ENCODE results near the gene TMEFF2. TPM values are rescaled to one million over a fixed set of nuclear protein-coding genes. Genes with fewer than 3 reads are reported as not detected.
"Not testable (repeated sequence)": the region's sequence is repeated elsewhere in the genome, so short reads cannot be mapped to it uniquely, and the experiment has no call there.

TMEFF2 gene
- total RNA-seq, 1 donor from 2014 or later: not detected

DNA sequence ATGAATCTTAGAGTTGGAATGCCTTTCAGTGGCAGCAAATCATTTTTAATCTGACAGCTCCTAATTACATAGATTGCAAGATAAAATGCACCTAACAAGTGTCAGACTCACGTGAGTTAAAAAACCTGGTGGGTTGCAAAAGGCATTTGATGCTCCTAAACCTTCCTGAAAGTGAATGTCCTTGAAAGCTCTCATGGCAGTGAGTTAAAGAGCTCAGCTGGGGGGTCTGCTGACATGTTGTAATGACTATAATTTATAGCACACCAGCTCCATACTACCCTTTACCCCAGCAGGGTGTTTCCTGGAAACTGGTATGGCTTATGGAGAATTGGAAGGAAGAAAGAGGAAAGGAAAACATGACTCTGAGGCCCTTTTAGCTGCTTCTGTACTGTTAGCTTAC is 256.0 kb downstream of the TMEFF2 start:
- DNase-seq: no peak
- Mint-ChIP-seq H3K36me3 (ENCODE audit: low read depth) (no peaks in the 10 kb centered on the region), H3K4me1 (no peaks in the 10 kb centered on the region), H3K4me3 (no peak overlapping the region), H3K27me3 (peaks cover 18% of the 10 kb centered on the region), H3K27ac (no peak overlapping the region), H3K9me3 (no peaks in the 10 kb centered on the region)
- intact Hi-C loops (cut with micrococcal nuclease): no loop called here

DNA sequence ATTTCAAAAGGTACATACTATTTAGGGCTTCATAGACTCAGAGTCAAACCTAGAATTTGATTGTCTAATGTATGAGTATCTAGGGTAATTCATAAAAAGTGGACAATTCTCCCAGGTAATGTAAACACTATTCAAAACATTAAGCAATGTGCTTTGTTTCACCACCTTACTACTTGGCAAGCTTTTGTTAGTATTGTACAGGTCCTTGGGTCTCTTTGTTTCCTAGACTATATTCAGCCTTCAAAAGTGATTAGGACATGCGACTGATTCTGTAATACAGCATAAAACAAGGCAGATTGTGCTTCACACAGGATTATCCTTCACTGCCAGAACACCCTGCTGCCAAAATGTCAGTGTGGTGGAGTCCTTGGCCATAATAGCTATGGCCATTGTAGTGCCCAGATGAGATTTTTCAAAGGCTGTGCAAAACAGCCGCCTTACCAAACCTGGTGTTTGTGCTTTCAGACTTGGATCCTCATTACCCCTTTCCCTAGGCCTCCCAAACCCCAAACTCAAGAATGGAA is 257.8 kb downstream of the TMEFF2 start:
- H3K27me3 Mint-ChIP-seq: peaks cover 15% of the 10 kb centered on the region
- H3K4me3 Mint-ChIP-seq: no peak overlapping the region
- intact Hi-C loops (cut with micrococcal nuclease): no loop called here
- no peaks in the 10 kb centered on the region for H3K9me3 Mint-ChIP-seq
- H3K27ac Mint-ChIP-seq: no peak overlapping the region
- DNase-seq: no peak
- H3K4me1 Mint-ChIP-seq: peaks cover 3% of the 10 kb centered on the region
- H3K36me3 Mint-ChIP-seq (ENCODE audit: low read depth): no peaks in the 10 kb centered on the region

DNA sequence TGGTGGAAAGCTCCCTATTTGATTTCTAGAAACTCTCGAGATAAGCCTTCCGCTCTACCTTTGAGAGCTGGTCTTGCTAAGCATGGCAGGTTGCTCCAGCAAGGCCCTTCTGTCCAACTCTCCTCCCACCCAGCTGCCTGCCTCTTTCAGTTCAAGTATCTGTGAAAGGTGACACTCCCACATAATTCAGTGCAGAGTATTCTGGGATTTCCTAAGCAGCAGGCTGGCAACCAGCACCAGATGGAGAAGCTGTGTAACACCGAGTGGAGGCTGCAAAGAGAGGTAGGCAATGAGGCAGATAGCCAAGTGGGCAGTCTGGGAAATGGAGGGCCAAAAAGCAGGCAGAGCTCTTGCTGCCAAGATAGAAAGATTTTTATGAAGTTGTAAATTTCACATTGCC is 259.5 kb downstream of the TMEFF2 start:
- Mint-ChIP-seq H3K4me1 (peaks cover 3% of the 10 kb centered on the region), H3K27ac (no peak overlapping the region), H3K36me3 (ENCODE audit: low read depth) (no peaks in the 10 kb centered on the region), H3K4me3 (no peak overlapping the region), H3K9me3 (no peaks in the 10 kb centered on the region), H3K27me3 (peaks cover 15% of the 10 kb centered on the region)
- DNase-seq: no peak
- intact Hi-C loops (cut with micrococcal nuclease): no loop called here

DNA sequence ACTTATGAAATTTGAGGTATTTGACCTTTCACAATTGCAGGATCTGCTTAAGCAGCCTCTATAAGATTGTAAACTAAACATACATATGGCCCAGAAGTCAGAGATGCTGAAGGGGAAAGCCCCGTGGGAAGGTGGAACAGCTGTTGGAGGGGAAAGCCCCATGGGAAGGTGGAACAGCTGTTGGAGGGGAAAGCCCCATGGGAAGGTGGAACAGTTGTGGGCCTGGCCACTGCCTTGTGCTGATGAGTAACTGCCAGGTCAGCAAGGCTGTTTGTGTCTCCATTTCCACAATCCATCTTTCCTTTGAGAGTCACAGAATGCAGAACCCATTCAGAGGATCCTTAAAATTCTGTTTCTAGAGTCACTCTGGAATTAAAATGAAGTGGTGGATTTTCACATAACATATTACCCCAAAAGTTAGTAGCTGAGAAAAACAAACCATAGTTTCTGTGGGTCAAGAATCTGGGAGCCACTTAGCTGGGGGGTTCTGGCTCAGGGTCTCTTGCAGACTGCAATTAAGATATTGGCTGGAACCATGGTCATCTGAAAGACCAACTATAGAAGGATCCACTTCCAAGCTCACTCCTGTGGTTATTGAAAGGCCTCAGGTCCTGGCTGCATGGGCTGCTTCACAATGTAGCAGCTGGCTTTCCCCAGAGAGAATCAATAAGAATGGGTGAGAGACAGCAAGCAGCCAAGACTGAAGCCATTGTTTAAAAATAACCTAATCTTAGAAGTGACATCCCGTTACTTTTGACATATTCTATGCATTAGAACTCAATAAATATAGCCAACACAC is 261.2 kb downstream of the TMEFF2 start:
- H3K27me3 Mint-ChIP-seq: peaks cover 11% of the 10 kb centered on the region
- DNase-seq: peak; percentile 57
- H3K27ac Mint-ChIP-seq: peak overlapping the region; percentile 45
- intact Hi-C loops (cut with micrococcal nuclease): no loop called here
- H3K4me1 Mint-ChIP-seq: peaks cover 3% of the 10 kb centered on the region
- no peaks in the 10 kb centered on the region for H3K36me3 Mint-ChIP-seq (ENCODE audit: low read depth)
- no peaks in the 10 kb centered on the region for H3K9me3 Mint-ChIP-seq
- no peak overlapping the region for H3K4me3 Mint-ChIP-seq

DNA sequence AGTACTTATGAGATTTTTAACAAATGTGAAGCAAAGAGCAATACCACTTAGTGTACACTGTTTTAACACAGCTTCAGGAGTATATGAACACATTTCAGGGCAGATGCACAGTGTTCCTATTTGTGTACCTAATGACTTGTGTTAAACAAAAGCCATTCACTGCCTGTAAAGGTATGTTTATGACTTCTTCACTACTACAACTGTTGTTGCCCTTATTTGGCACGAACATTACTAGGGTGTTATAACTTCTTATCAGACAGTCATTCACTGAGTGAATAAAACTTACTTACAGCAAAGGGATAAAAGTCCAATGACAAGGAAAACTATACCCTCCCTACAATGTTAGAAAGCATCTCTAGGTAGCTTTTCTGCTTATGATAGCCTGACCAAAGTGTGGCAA is 262.4 kb downstream of the TMEFF2 start:
- Mint-ChIP-seq H3K27me3 (peaks cover 16% of the 10 kb centered on the region), H3K27ac (no peak overlapping the region)
- DNase-seq: no peak

DNA sequence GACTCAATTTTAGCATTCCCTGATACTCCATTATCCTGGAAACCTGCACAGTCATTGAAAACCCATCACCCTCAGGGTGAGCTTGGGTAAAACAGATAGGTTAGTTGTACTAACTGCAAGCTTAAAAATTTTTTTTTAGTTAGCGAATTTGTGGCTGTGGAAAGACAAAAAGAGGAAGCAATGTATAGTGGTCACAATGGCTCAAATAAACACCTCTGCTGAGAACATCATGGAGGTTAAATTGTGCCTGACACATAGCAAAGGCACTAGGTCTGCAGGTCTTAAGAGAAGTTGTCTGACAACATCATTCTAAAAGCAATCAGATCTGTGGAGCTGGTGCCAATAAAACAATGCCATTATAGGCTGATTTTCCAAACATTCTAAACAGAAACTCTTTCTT is 263.4 kb downstream of the TMEFF2 start:
- Mint-ChIP-seq H3K27ac (no peak overlapping the region), H3K4me1 (peaks cover 3% of the 10 kb centered on the region), H3K36me3 (ENCODE audit: low read depth) (no peaks in the 10 kb centered on the region), H3K27me3 (peaks cover 23% of the 10 kb centered on the region), H3K9me3 (no peaks in the 10 kb centered on the region), H3K4me3 (no peak overlapping the region)
- DNase-seq: no peak
- intact Hi-C loops (cut with micrococcal nuclease): no loop called here

More for the DNA sequence above, 262.4 kb downstream of the TMEFF2 start:
- H3K36me3 Mint-ChIP-seq (ENCODE audit: low read depth): no peaks in the 10 kb centered on the region
- intact Hi-C loops (cut with micrococcal nuclease): no loop called here
- peaks cover 3% of the 10 kb centered on the region for H3K4me1 Mint-ChIP-seq
- H3K9me3 Mint-ChIP-seq: no peaks in the 10 kb centered on the region
- H3K4me3 Mint-ChIP-seq: no peak overlapping the region

DNA sequence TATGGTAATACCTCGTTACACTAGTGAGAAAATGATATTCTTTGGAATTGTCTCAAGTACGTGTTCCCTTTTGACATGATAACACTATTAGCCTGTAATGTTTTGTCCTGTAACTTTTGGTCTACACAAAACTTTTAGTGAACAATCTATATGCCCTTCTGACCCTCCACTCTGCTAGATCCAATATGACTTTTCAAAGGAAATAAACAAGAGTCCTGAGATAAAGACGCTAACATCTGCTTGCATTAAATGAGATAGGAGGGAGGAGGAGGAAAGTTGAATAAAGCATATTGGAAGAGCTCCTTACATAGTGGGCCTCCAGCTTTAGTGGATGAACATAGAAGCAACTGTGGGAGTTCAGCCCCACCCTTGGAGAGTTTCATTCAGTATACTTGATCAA is 264.5 kb downstream of the TMEFF2 start:
- peaks cover 3% of the 10 kb centered on the region for H3K4me1 Mint-ChIP-seq
- intact Hi-C loops (cut with micrococcal nuclease): no loop called here
- H3K9me3 Mint-ChIP-seq: no peaks in the 10 kb centered on the region
- DNase-seq: no peak
- no peak overlapping the region for H3K27ac Mint-ChIP-seq
- peaks cover 21% of the 10 kb centered on the region for H3K27me3 Mint-ChIP-seq
- H3K4me3 Mint-ChIP-seq: no peak overlapping the region
- no peaks in the 10 kb centered on the region for H3K36me3 Mint-ChIP-seq (ENCODE audit: low read depth)

DNA sequence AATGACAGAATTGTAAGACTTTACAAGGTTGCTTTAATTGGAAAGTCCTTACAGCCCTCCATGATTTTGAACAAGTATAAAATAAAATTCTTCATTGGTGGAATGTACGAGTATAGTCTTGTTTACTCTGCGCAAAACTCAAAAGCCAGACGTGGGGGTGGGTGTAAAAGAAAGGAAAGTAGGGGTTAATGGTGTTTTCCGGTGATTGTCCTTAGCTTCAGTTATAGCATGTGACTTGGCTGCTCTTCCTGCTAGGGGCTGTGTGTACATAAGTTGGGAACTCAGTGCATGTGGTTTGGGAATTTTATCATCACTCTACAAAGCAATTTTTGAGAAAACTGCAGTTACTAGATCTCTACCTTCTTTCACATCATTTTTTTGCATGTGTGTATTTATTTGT is 265.4 kb downstream of the TMEFF2 start:
- peaks cover 23% of the 10 kb centered on the region for H3K27me3 Mint-ChIP-seq
- no peaks in the 10 kb centered on the region for H3K9me3 Mint-ChIP-seq
- no peak overlapping the region for H3K27ac Mint-ChIP-seq
- intact Hi-C loops (cut with micrococcal nuclease): no loop called here
- H3K4me1 Mint-ChIP-seq: peaks cover 3% of the 10 kb centered on the region
- no peak for DNase-seq
- H3K4me3 Mint-ChIP-seq: no peak overlapping the region
- no peaks in the 10 kb centered on the region for H3K36me3 Mint-ChIP-seq (ENCODE audit: low read depth)

DNA sequence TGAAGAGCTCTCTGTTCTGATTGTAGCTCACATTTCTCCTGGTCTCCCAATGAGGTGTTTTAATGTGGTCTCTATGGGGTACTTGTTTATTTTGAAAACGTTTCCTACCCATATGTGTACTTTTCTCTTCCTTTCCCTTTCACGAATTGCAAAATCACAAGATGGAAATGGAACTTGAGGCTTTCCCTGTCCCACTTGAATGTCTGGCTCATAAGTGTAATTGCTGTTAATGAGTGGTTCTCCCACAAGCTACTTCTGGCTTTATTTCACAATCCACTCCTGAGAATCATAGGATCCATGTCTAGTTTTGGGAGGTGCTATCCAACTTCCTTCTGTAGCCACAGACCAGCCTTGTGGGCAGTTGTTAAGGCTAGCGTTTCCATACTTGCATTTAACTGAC is 266.7 kb downstream of the TMEFF2 start:
- no peak for DNase-seq
- Mint-ChIP-seq H3K9me3 (no peaks in the 10 kb centered on the region), H3K27ac (no peak overlapping the region), H3K4me1 (no peaks in the 10 kb centered on the region), H3K4me3 (no peak overlapping the region), H3K36me3 (ENCODE audit: low read depth) (no peaks in the 10 kb centered on the region), H3K27me3 (peaks cover 23% of the 10 kb centered on the region)
- intact Hi-C loops (cut with micrococcal nuclease): no loop called here

DNA sequence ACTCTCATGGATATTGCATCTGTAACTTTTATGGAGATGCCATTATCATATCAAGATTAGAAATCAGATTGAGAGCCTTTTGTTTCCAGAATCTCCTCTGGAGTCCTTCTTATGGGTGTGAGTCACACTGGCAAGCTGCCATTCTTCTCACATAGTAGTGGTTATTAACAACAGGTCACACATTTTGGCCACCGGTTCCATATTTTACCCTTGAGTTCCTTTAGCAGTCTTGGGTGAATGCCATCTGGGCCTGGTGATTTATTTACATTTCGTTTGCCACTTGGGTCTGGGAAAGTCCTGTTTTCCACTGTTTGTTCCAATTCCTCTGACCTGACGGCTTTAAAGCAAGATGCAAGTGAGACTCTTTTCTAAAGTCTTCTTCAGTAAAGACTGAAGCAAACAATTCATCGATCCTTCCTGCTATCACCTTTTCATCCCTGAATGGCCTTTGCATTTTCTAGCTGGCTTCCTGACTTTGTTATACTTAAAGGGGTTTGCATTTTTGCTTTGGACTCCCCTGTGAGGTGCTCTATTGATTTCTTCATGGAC is 267.3 kb downstream of the TMEFF2 start:
- Mint-ChIP-seq H3K4me3 (no peak overlapping the region), H3K27ac (no peak overlapping the region), H3K9me3 (no peaks in the 10 kb centered on the region), H3K4me1 (no peaks in the 10 kb centered on the region), H3K27me3 (peaks cover 22% of the 10 kb centered on the region), H3K36me3 (ENCODE audit: low read depth) (no peaks in the 10 kb centered on the region)
- DNase-seq: no peak
- intact Hi-C loops (cut with micrococcal nuclease): no loop called here

DNA sequence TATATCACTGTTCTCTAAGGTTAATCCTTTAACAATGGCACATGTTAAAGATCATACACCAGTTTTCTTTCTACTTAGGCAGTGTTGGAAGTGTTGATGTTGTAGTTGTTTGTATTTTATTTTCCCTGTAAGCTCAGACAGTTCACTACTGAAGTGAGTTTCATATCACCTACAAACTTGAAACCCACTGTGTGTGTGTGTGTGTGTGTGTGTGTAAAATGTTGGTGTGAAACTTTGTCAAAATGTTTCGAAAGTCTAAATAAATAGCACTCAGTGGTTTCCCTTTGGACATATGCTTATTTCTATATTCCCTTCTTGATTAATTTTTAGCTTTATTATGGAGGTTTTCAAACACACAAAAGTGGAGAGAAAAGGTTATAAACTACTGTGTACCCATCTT is 268.1 kb downstream of the TMEFF2 start:
- Mint-ChIP-seq H3K27ac (no peak overlapping the region), H3K27me3 (peaks cover 20% of the 10 kb centered on the region), H3K4me3 (no peak overlapping the region), H3K9me3 (no peaks in the 10 kb centered on the region), H3K4me1 (no peaks in the 10 kb centered on the region), H3K36me3 (ENCODE audit: low read depth) (no peaks in the 10 kb centered on the region)
- DNase-seq: no peak
- intact Hi-C loops (cut with micrococcal nuclease): no loop called here

DNA sequence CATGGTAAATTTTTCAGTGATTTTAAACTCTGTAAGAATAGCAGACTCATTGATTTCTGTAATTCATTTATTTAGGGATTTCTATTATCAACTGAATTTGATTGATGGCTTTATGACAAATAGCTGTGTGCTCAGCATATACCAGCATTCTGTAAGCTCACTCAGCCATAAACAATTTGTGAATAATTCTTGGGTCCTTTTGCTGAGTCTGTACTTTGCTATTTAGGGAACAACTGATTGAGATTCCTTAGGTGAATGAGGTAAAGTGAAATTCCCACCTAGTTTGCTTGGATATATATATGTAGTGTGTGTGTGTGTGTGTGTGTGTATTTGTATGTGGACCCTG is 271.1 kb downstream of the TMEFF2 start:
- H3K9me3 Mint-ChIP-seq: no peaks in the 10 kb centered on the region

DNA sequence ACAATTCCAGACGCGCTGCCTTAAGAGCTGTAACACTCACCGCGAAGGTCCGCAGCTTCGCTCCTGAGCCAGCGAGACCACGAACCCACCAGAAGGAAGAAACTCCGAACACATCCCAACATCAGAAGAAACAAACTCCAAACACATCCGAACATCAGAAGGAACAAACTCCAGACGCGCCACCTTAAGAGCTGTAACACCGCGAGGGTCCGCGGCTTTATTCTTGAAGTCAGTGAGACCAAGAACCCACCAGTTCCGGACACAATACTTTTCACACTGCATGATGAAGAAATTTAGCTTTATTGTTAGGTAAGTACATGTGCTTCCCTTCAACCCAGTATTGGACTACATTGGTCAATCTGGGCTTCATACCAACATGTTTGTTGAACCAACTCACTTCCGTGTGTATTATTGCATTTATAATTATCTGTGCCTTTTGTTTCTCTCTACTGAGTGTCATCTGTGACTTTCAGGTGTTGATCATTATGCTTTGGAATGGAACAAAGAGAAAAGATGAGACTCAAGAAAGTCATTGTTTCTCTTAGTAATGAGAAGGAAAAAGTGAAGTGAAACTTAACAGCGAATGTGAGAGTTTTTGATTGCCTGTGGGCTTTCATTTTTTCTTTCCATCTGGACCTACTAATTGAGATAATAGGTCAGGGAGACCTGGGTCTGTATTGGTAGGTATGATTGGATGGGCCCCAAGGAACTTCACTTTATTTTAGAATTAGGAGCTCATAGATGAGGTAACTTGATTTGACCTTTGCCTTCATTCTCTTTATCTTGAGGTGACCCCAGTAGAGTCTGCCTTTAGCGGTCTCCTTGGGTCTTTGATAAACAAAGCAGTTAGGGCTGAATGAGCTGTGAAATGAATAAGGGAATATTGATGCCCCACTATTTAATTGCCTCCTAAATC is 271.7 kb downstream of the TMEFF2 start:
- Mint-ChIP-seq H3K27me3 (peaks cover 14% of the 10 kb centered on the region), H3K4me3 (no peak overlapping the region), H3K27ac (no peak overlapping the region), H3K36me3 (ENCODE audit: low read depth) (no peaks in the 10 kb centered on the region), H3K4me1 (no peaks in the 10 kb centered on the region), H3K9me3 (no peaks in the 10 kb centered on the region)
- intact Hi-C loops (cut with micrococcal nuclease): no loop called here
- DNase-seq: no peak

More for the DNA sequence above, 271.1 kb downstream of the TMEFF2 start:
- intact Hi-C loops (cut with micrococcal nuclease): no loop called here
- Mint-ChIP-seq H3K27me3 (peaks cover 17% of the 10 kb centered on the region), H3K36me3 (ENCODE audit: low read depth) (no peaks in the 10 kb centered on the region), H3K4me3 (no peak overlapping the region), H3K4me1 (no peaks in the 10 kb centered on the region), H3K27ac (no peak overlapping the region)
- DNase-seq: no peak

DNA sequence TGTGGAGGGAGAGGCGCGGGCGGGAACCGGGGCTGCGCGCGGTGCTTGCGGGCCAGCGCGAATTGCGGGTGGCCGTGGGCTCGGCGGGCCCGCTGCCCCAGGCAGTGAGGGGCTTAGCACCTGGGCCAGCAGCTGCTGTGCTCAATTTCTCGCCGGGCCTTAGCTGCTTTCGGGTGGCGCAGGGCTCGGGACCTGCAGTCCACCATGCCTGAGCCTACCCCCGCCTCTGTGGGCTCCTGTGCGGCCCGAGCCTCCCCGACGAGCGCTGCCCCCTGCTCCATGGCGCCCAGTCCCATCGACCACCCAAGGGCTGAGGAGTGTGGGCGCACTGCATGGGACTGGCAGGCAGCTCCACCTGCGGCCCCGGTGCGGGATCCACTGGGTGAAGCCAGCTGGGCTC is 273.1 kb downstream of the TMEFF2 start:
- H3K4me1 Mint-ChIP-seq; H3K36me3 Mint-ChIP-seq (ENCODE audit: low read depth); H3K27ac Mint-ChIP-seq; H3K4me3 Mint-ChIP-seq; H3K27me3 Mint-ChIP-seq; DNase-seq; H3K9me3 Mint-ChIP-seq; intact Hi-C loops (cut with micrococcal nuclease): not testable (repeated sequence)
